SK-N-SH (cell line): ENCODE results near the gene UTP11. TPM values are rescaled to one million over a fixed set of nuclear protein-coding genes. Genes with fewer than 3 reads are reported as not detected.

Experiments
- CTCF ChIA-PET: fragments of 300-600, 350-600 bp; formaldehyde crosslinking; extraction: SDS; loops from one replicate; lab custom pipeline; 2021; lab: Yijun Ruan, JAX
- POLR2A ChIA-PET: fragments of 350-600 bp; sonication (Branson Sonifier 250); formaldehyde crosslinking; extraction: SDS; loops from one replicate; lab custom pipeline; 2020; ENCODE audit warnings: antibody characterized with exemption, inconsistent platforms; lab: Yijun Ruan, JAX
- DNase-seq: peaks from one replicate; pipeline ENCODE4 v3.0.0; 2012
- H2AFZ ChIP-seq: fragments of 200-600 bp; sonication (generic); 2 replicates; pipeline ENCODE4 v1.8.1; 2016; ENCODE audit warnings: antibody characterized with exemption, mild to moderate bottlenecking, low read depth
- H3F3A ChIP-seq: fragments of 200-600 bp; sonication (generic); replicated peaks from 2 replicates; pipeline ENCODE3; 2016; ENCODE audit warnings: antibody characterized with exemption, mild to moderate bottlenecking; ENCODE audit not compliant: insufficient read depth
- H3K27ac ChIP-seq, 2 experiments: fragments of 200-500 bp in 1 of 2; fragments of 200-600 bp in 1 of 2; sonication (Bioruptor generic) in 1 of 2; sonication (generic), shearing (Covaris generic) in 1 of 2; 2 replicates each; pipeline versions ENCODE4 v1.5.1 to v1.6.1; 2014 to 2016; ENCODE audit warnings: low read depth in 2 of 2, inconsistent platforms in 1 of 2, low read length in 1 of 2, mild to moderate bottlenecking in 1 of 2, mixed read lengths in 1 of 2
- H3K27me3 ChIP-seq: fragments of 200-600 bp; sonication (generic), shearing (Covaris generic); 2 replicates; pipeline ENCODE4 v1.6.1; 2016; ENCODE audit warnings: mixed run types; ENCODE audit not compliant: insufficient read depth
- H3K36me3 ChIP-seq, 2 experiments: fragments of 200-500 bp in 1 of 2; fragments of 200-600 bp in 1 of 2; sonication (Bioruptor generic) in 1 of 2; sonication (generic) in 1 of 2; replicated peaks in 1 of 2; 2 replicates each; pipeline versions ENCODE3 to v1.5.1; 2014 to 2016; ENCODE audit warnings: low read length in 1 of 2, mild to moderate bottlenecking in 1 of 2; ENCODE audit not compliant: insufficient read depth in 2 of 2, control insufficient read depth in 1 of 2
- H3K4me1 ChIP-seq, 2 experiments: fragments of 200-500 bp in 1 of 2; fragments of 200-600 bp in 1 of 2; sonication (Bioruptor generic) in 1 of 2; sonication (generic), shearing (Covaris generic) in 1 of 2; 2 replicates each; pipeline versions ENCODE4 v1.5.1 to v1.6.1; 2014 to 2016; ENCODE audit warnings: low read depth in 1 of 2, low read length in 1 of 2, mixed run types in 1 of 2; ENCODE audit not compliant: insufficient read depth in 2 of 2, control insufficient read depth in 1 of 2
- H3K4me2 ChIP-seq: fragments of 200-600 bp; sonication (generic), shearing (Covaris generic); 2 replicates; pipeline ENCODE4 v1.6.1; 2017; ENCODE audit warnings: mixed run types
- H3K4me3 ChIP-seq, 2 experiments: fragments of 200-500 bp in 1 of 2; fragments of 200-600 bp in 1 of 2; sonication (Bioruptor generic) in 1 of 2; sonication (generic), shearing (Covaris generic) in 1 of 2; 2 replicates each; pipeline versions ENCODE4 v1.5.1 to v1.8.1; 2014 to 2016; ENCODE audit warnings: low read depth in 2 of 2, inconsistent platforms in 1 of 2, low read length in 1 of 2, mild to moderate bottlenecking in 1 of 2, mixed read lengths in 1 of 2, moderate library complexity in 1 of 2
- H3K79me2 ChIP-seq: fragments of 200-600 bp; sonication (generic); 2 replicates; pipeline ENCODE4 v1.8.1; 2017; ENCODE audit warnings: mild to moderate bottlenecking; ENCODE audit not compliant: insufficient read depth
- H3K9ac ChIP-seq: fragments of 200-600 bp; sonication (generic); 2 replicates; pipeline ENCODE4 v1.6.1; 2017; ENCODE audit warnings: mixed run types
- H3K9me2 ChIP-seq: fragments of 200-600 bp; sonication (generic); 2 replicates; pipeline ENCODE4 v1.6.1; 2017; ENCODE audit warnings: mixed run types
- H3K9me3 ChIP-seq: fragments of 200-600 bp; sonication (generic); 2 replicates; pipeline ENCODE4 v1.6.1; 2017; ENCODE audit warnings: mixed run types, mild to moderate bottlenecking, moderate library complexity
- H4K20me1 ChIP-seq: fragments of 200-600 bp; sonication (generic); 2 replicates; pipeline ENCODE4 v1.6.1; 2017; ENCODE audit warnings: mild to moderate bottlenecking, mixed run types; ENCODE audit not compliant: insufficient read depth
- EP300 ChIP-seq, 2 experiments: IDR thresholded peaks; 2 replicates each; pipeline versions ENCODE4 v1.4.0 to v1.6.1; 2012; ENCODE audit warnings: borderline replicate concordance in 1 of 2, low read depth in 1 of 2, low read length in 1 of 2
- EZH2phosphoT487 ChIP-seq: fragments of 200-600 bp; sonication (generic); IDR thresholded peaks from 2 replicates; pipeline ENCODE4 v1.6.1; 2017; ENCODE audit warnings: low read depth, mixed run types, mild to moderate bottlenecking, antibody characterized with exemption, moderate library complexity, borderline replicate concordance
- FOSL2 ChIP-seq: IDR thresholded peaks from 2 replicates; pipeline ENCODE4 v1.4.0; 2012; ENCODE audit warnings: low read depth, mild to moderate bottlenecking, moderate library complexity, borderline replicate concordance
- GABPA ChIP-seq: IDR thresholded peaks from 2 replicates; pipeline ENCODE4 v1.4.0; 2012; ENCODE audit warnings: low read depth, mild to moderate bottlenecking
- JUND ChIP-seq: IDR thresholded peaks from 2 replicates; pipeline ENCODE4 v1.4.0; 2012
- MEF2A ChIP-seq: IDR thresholded peaks from 2 replicates; pipeline ENCODE4 v1.4.0; 2012; ENCODE audit warnings: low read depth, borderline replicate concordance
- MXI1 ChIP-seq: IDR thresholded peaks from 2 replicates; pipeline ENCODE4 v1.6.1; 2012; ENCODE audit warnings: mild to moderate bottlenecking, low read depth, low read length, improper control_type of control experiment
- NFIC ChIP-seq: IDR thresholded peaks from 2 replicates; pipeline ENCODE4 v1.4.0; 2012; ENCODE audit warnings: borderline replicate concordance
- POLR2AphosphoS5 ChIP-seq: IDR thresholded peaks from 2 replicates; pipeline ENCODE4 v1.6.1; 2012; ENCODE audit warnings: low read depth, low read length
- SIN3A ChIP-seq: IDR thresholded peaks from 2 replicates; pipeline ENCODE4 v1.6.1; 2012; ENCODE audit warnings: low read depth, mild to moderate bottlenecking, low read length, moderate library complexity, borderline replicate concordance
- SMC3 ChIP-seq: IDR thresholded peaks from 2 replicates; pipeline ENCODE4 v1.6.1; 2012; ENCODE audit warnings: low read depth, low read length, improper control_type of control experiment
- TCF12 ChIP-seq: IDR thresholded peaks from 2 replicates; pipeline ENCODE4 v1.4.0; 2012
- TEAD4 ChIP-seq: IDR thresholded peaks from 2 replicates; pipeline ENCODE4 v1.4.0; 2012; ENCODE audit warnings: mild to moderate bottlenecking, borderline replicate concordance; ENCODE audit not compliant: insufficient read depth
- YY1 ChIP-seq: IDR thresholded peaks from 2 replicates; pipeline ENCODE4 v1.4.0; 2012; ENCODE audit warnings: low read depth, mild to moderate bottlenecking
- WGBS: methylation state at CpG from one replicate; pipeline ENCODE4 v1.1.6; 2017; ENCODE audit warnings: low lambda C conversion rate; 5-methylcytosine and 5-hydroxymethylcytosine counted together
- polyA plus RNA-seq, 3 experiments: library from polyadenylated mRNA; depleted of rRNA; stranded (reverse); fragments of >200 nt; gene quantifications; 2 replicates each; pipeline ENCODE4 v1.2.3, GENCODE V29; 2012
- TF ChIP-seq, protein P1 (sequence below): fragments of 150-350 bp; IDR thresholded peaks from 2 replicates; pipeline ENCODE4 v1.6.1; 2016; ENCODE audit warnings: mild to moderate bottlenecking, low read depth, low read length
- TF ChIP-seq, protein P2 (sequence below): IDR thresholded peaks from 2 replicates; pipeline ENCODE4 v1.6.1; 2012; ENCODE audit warnings: mild to moderate bottlenecking, low read depth, low read length, moderate library complexity

Gene UTP11
- polyA plus RNA-seq, 1 of the 3 experiments (the other 2 are of a cell fraction) = 26.8 TPM

DNA sequence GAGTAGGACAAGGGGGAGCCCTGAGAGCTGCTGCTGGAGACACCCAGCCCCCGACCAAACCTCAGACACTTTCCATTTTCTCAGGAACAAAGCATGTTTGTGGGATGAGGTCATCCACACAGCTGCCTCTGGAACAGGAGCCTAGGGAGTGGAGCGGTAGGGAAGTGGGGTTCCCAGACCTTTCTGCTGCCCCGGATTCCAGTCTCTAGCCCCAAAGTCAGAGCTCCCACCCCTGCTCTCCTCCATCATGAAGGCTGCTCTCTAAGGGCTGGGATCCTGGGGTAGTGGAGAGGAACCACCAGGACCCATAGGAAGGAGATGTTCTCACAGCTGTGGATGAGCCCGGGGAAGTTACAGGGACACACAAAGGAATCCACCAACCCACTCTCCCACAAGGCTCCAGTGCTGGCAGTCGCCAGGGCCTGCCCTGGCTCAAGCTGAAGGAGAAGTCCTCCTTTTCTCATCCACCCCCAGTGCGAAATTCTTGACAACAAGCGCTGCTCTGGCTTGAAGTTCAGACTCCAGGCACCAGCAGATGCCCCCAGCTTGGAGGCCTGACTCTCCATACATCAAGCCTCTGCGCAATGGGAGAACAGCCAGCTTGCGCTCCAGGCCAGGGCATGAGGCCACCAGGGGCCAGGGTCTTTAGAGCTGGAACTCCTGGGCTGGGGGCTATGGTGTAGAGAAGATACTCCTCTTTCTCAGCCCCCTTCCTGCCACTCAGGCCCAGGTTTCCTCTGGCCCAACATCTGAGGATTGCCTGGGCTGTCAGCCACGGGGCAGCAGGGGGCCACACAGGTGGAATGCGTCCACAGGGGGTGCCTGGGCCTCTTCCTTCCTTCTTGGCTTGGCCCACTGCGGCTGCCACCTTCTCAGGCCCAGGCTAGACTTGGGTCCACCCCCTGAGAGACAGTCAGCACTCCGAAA lies 11.7 kb upstream of the UTP11 start:
- TF ChIP-seq SIN3A (no peak), MXI1 (no peak), POLR2AphosphoS5 (no peak), TEAD4 (0 out of 2 replicates have a peak, but pooled peaks have one; percentile 16), GABPA (no peak), FOSL2 (peak; percentile 48; the same call in 1 of the 2 replicates), YY1 (no peak), NFIC (0 out of 2 replicates have a peak, but pooled peaks have one; percentile 7), JUND (peak; percentile 69; the same call in 1 of the 2 replicates), TCF12 (peak; percentile 57; the same call in 1 of the 2 replicates), SMC3 (no peak), EP300 (IDR thresholded peaks at IDR 0.05; ENCODE audit: borderline replicate concordance in 1 of 2, low read depth in 1 of 2, low read length in 1 of 2) (no peak), MEF2A (no peak), EZH2phosphoT487 (no peak)
- TF ChIP-seq, protein P1, sequence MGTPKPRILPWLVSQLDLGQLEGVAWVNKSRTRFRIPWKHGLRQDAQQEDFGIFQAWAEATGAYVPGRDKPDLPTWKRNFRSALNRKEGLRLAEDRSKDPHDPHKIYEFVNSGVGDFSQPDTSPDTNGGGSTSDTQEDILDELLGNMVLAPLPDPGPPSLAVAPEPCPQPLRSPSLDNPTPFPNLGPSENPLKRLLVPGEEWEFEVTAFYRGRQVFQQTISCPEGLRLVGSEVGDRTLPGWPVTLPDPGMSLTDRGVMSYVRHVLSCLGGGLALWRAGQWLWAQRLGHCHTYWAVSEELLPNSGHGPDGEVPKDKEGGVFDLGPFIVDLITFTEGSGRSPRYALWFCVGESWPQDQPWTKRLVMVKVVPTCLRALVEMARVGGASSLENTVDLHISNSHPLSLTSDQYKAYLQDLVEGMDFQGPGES = no peak
- TF ChIP-seq, protein P2, sequence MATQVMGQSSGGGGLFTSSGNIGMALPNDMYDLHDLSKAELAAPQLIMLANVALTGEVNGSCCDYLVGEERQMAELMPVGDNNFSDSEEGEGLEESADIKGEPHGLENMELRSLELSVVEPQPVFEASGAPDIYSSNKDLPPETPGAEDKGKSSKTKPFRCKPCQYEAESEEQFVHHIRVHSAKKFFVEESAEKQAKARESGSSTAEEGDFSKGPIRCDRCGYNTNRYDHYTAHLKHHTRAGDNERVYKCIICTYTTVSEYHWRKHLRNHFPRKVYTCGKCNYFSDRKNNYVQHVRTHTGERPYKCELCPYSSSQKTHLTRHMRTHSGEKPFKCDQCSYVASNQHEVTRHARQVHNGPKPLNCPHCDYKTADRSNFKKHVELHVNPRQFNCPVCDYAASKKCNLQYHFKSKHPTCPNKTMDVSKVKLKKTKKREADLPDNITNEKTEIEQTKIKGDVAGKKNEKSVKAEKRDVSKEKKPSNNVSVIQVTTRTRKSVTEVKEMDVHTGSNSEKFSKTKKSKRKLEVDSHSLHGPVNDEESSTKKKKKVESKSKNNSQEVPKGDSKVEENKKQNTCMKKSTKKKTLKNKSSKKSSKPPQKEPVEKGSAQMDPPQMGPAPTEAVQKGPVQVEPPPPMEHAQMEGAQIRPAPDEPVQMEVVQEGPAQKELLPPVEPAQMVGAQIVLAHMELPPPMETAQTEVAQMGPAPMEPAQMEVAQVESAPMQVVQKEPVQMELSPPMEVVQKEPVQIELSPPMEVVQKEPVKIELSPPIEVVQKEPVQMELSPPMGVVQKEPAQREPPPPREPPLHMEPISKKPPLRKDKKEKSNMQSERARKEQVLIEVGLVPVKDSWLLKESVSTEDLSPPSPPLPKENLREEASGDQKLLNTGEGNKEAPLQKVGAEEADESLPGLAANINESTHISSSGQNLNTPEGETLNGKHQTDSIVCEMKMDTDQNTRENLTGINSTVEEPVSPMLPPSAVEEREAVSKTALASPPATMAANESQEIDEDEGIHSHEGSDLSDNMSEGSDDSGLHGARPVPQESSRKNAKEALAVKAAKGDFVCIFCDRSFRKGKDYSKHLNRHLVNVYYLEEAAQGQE = 0 out of 2 replicates have a peak, but pooled peaks have one; percentile 23
- ChIA-PET CTCF (interaction anchor here (0.6 to 5.2 kb wide), 5 partner anchors 10 to 834 kb away, joined by 3 to 37 read pairs (median 3); partner anchors contain the start of gene SF3A3), POLR2A (interaction anchor here (1.1 to 1.4 kb wide), 4 partner anchors 11 to 30 kb away, joined by 3 to 5 read pairs (median 4); partner anchors contain the start of gene SF3A3)
- H3F3A ChIP-seq = peaks cover 24% of the 10 kb centered on the region
- peak overlapping the region; percentile 62 for H3K9ac ChIP-seq
- peak overlapping the region; percentile 19; the same call in 1 of the 2 replicates for H2AFZ ChIP-seq
- no peak overlapping the region for H3K4me3 ChIP-seq
- H3K79me2 ChIP-seq = peaks cover 59% of the 10 kb centered on the region
- no peaks in the 10 kb centered on the region for H4K20me1 ChIP-seq
- peak overlapping the region; percentile 70 for H3K4me2 ChIP-seq
- peaks cover 0 to 18% of the 10 kb centered on the region in 2 experiments for H3K36me3 ChIP-seq
- H3K27ac ChIP-seq = peak overlapping the region; percentile 88 to 92
- H3K27me3 ChIP-seq = no peaks in the 10 kb centered on the region
- H3K9me2 ChIP-seq = no peaks in the 10 kb centered on the region
- no peaks in the 10 kb centered on the region for H3K9me3 ChIP-seq
- peaks cover 48% of the 10 kb centered on the region in 2 experiments for H3K4me1 ChIP-seq
- WGBS = 50% methylated on average over 10 of the region's 13 CpGs
- peak; percentile 51 for DNase-seq
